K562 (cell line): ENCODE results near the gene PRR29. TPM values are rescaled to one million over a fixed set of nuclear protein-coding genes. Genes with fewer than 3 reads are reported as not detected.
A peak's percentile ranks its signal among the peaks of the same experiment; 100 is the strongest.

Experiments
- DACH1 ChIP-seq: fragments of 450-650 bp; IDR thresholded peaks from 2 replicates; pipeline ENCODE4 v1.6.1; 2018; ENCODE audit not compliant: partially characterized antibody
- DNMT1 ChIP-seq: fragments of 450-650 bp; IDR thresholded peaks from 2 replicates; pipeline ENCODE4 v1.6.1; 2016; ENCODE audit warnings: antibody characterized with exemption, mild to moderate bottlenecking
- DPF2 ChIP-seq: fragments of 450-650 bp; IDR thresholded peaks from 2 replicates; pipeline ENCODE4 v1.6.1; 2016
- ELF1 ChIP-seq: fragments of 200-800 bp; sonication (Bioruptor generic); IDR thresholded peaks from 2 replicates; pipeline ENCODE4 v1.6.1; 2016; ENCODE audit warnings: missing genetic modification characterization, missing compliant biosample characterization
- EP300 ChIP-seq: IDR thresholded peaks from 2 replicates; pipeline ENCODE4 v1.6.1; 2012; ENCODE audit warnings: low read length, improper control_type of control experiment
- MAFF ChIP-seq: IDR thresholded peaks from 2 replicates; pipeline ENCODE4 v1.6.1; 2012; ENCODE audit warnings: low read length, improper control_type of control experiment
- MYC ChIP-seq, 2 experiments: fragments of 250-450 bp in 1 of 2; sonication (Bioruptor Pico) in 1 of 2; IDR thresholded peaks; 2 replicates each; pipeline versions ENCODE4 v1.5.1 to v1.6.1; 2012 to 2021; ENCODE audit warnings: low read depth in 2 of 2, borderline replicate concordance in 1 of 2, improper control_type of control experiment in 1 of 2, low read length in 1 of 2, mild to moderate bottlenecking in 1 of 2, moderate library complexity in 1 of 2
- NR2C1 ChIP-seq, 2 experiments: fragments of 450-650 bp; IDR thresholded peaks; 2 replicates each; pipeline ENCODE4 v1.6.1; 2017; ENCODE audit warnings: mild to moderate bottlenecking in 2 of 2, antibody characterized with exemption in 1 of 2, inconsistent platforms in 1 of 2, missing compliant biosample characterization in 1 of 2, missing genetic modification characterization in 1 of 2
- PTBP1 ChIP-seq: fragments of 200-400 bp; formaldehyde crosslinking; IDR thresholded peaks from 2 replicates; pipeline ENCODE4 v1.6.1; 2017; ENCODE audit warnings: low read depth, low read length
- PTTG1 ChIP-seq: fragments of 450-650 bp; IDR thresholded peaks from 2 replicates; pipeline ENCODE4 v1.6.1; 2016; ENCODE audit warnings: low read depth, mild to moderate bottlenecking, missing genetic modification characterization, missing compliant biosample characterization
- RB1 ChIP-seq: fragments of 450-650 bp; IDR thresholded peaks from 2 replicates; pipeline ENCODE4 v1.6.1; 2017; ENCODE audit warnings: low read depth, mild to moderate bottlenecking
- RBFOX2 ChIP-seq: fragments of 200-400 bp; formaldehyde crosslinking; IDR thresholded peaks from 2 replicates; pipeline ENCODE4 v1.6.1; 2017; ENCODE audit warnings: low read depth, mild to moderate bottlenecking, low read length, moderate library complexity
- SOX6 ChIP-seq: fragments of 450-650 bp; IDR thresholded peaks from 2 replicates; pipeline ENCODE4 v1.6.1; 2014; ENCODE audit warnings: mild to moderate bottlenecking
- SRF ChIP-seq, 2 experiments: fragments of 250-450, 450-650 bp in 1 of 2; sonication (Bioruptor Pico) in 1 of 2; sonication (generic) in 1 of 2; formaldehyde crosslinking; IDR thresholded peaks; 2 replicates each; pipeline versions ENCODE4 v1.5.0 to v1.5.1; 2020 to 2022; ENCODE audit warnings: mild to moderate bottlenecking in 1 of 2, missing genetic modification reagents in 1 of 2
- STAT5B ChIP-seq: fragments of 250-450 bp; sonication (Bioruptor Pico); IDR thresholded peaks from 2 replicates; pipeline ENCODE4 v1.8.0; 2021; ENCODE audit warnings: mild to moderate bottlenecking, inconsistent platforms
- TBP ChIP-seq: optimal IDR thresholded peaks from 2 replicates; pipeline ENCODE3; 2011; ENCODE audit warnings: low read depth, low read length, improper control_type of control experiment
- TCF3 ChIP-seq: sonication (generic); formaldehyde crosslinking; IDR thresholded peaks from 2 replicates; pipeline ENCODE4 v1.4.0; 2020; ENCODE audit warnings: mild to moderate bottlenecking, missing genetic modification reagents
- ZNF766 ChIP-seq: fragments of 200-800 bp; sonication (Bioruptor generic); conservative IDR thresholded peaks from 2 replicates; pipeline ENCODE4 v1.6.1; 2016; ENCODE audit warnings: missing genetic modification characterization, missing compliant biosample characterization
- ZNF778 ChIP-seq: fragments of 450-650 bp; formaldehyde crosslinking; IDR thresholded peaks from 2 replicates; pipeline ENCODE4 v1.4.0; 2020; ENCODE audit warnings: mild to moderate bottlenecking, moderate library complexity
- ZSCAN32 ChIP-seq: fragments of 450-650 bp; formaldehyde crosslinking; IDR thresholded peaks from 2 replicates; pipeline ENCODE4 v1.4.0; 2020; ENCODE audit warnings: mild to moderate bottlenecking, moderate library complexity
- polyA plus RNA-seq, 8 experiments: library from polyadenylated mRNA; depleted of rRNA in 4 of 8; stranded (reverse) in 5 of 8; unstranded in 3 of 8; fragments of >200 nt; fragmentation: Nextera tagmentation in 2 of 8; fragmentation: Illumina TruSeq in 1 of 8; extraction: Ambion mirVana in 2 of 8; extraction: Trizol in 1 of 8; gene quantifications; 2 replicates each; pipeline versions ENCODE4 v1.2.1 to v1.2.3, GENCODE V29; 2011 to 2014; ENCODE audit warnings: inconsistent platforms in 1 of 8, missing spikeins in 1 of 8
- total RNA-seq, 7 experiments: library from RNA; depleted of rRNA in 6 of 7; stranded (reverse); fragments of >200 nt in 6 of 7; fragmentation: Illumina TruSeq in 2 of 7; extraction: Trizol in 2 of 7; gene quantifications; 2 replicates each; pipeline versions ENCODE4 v1.2.1 to v1.2.3, GENCODE V29; 2011 to 2021; ENCODE audit warnings: low replicate concordance in 1 of 7
- TF ChIP-seq, protein P1 (sequence below): fragments of 450-650 bp; formaldehyde crosslinking; IDR thresholded peaks from 2 replicates; pipeline ENCODE4 v1.4.0; 2022; ENCODE audit warnings: missing genetic modification characterization
- TF ChIP-seq, protein P2 (sequence below): fragments of 250-450 bp; sonication (Bioruptor Pico); IDR thresholded peaks from 2 replicates; pipeline ENCODE4 v1.8.0; 2021; ENCODE audit warnings: moderate library complexity, mild to moderate bottlenecking, inconsistent platforms
- TF ChIP-seq, protein P3 (sequence below): fragments of 250-450 bp; sonication (Bioruptor Pico); IDR thresholded peaks from 2 replicates; pipeline ENCODE4 v1.8.0; 2022; ENCODE audit warnings: moderate library complexity, mild to moderate bottlenecking, inconsistent platforms
- TF ChIP-seq, protein P4 (sequence below): fragments of 250-450 bp; sonication (Bioruptor Pico); IDR thresholded peaks from 2 replicates; pipeline ENCODE4 v1.9.0; 2021; ENCODE audit warnings: mild to moderate bottlenecking, inconsistent platforms

Gene PRR29
- total and polyA plus RNA-seq, 9 of the 15 experiments (the other 6 are each of a cell fraction or from before 2014, with no cell fraction given): 0.08 to 0.58 (median 0.15) TPM; not detected in 5

DNA sequence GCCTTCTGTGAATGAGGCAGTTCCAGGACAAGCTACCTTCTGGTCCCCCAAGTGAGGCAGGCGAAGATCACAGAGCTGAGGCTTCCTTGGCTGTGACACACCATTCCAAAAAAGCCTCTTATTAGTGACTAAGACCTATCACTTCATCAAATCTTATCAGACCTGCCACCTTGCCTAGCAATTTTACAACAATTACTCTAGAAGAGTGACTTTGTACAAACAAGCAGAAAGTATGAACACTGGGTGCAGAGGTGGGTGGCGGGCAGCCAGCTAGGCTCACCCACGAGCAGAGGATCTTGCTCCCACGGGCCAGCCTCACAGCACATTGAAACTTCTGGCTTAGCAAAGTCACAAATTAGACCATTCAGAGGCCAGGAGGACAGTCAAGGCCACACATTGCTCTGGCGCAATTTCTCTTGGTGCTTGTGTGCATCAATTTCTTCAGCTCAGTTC is 24.5 kb downstream of the PRR29 start (continued):
- TF ChIP-seq, protein P1, sequence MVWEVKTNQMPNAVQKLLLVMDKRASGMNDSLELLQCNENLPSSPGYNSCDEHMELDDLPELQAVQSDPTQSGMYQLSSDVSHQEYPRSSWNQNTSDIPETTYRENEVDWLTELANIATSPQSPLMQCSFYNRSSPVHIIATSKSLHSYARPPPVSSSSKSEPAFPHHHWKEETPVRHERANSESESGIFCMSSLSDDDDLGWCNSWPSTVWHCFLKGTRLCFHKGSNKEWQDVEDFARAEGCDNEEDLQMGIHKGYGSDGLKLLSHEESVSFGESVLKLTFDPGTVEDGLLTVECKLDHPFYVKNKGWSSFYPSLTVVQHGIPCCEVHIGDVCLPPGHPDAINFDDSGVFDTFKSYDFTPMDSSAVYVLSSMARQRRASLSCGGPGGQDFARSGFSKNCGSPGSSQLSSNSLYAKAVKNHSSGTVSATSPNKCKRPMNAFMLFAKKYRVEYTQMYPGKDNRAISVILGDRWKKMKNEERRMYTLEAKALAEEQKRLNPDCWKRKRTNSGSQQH (CRISPR knock-in tag): no peak
- TF ChIP-seq, protein P2, sequence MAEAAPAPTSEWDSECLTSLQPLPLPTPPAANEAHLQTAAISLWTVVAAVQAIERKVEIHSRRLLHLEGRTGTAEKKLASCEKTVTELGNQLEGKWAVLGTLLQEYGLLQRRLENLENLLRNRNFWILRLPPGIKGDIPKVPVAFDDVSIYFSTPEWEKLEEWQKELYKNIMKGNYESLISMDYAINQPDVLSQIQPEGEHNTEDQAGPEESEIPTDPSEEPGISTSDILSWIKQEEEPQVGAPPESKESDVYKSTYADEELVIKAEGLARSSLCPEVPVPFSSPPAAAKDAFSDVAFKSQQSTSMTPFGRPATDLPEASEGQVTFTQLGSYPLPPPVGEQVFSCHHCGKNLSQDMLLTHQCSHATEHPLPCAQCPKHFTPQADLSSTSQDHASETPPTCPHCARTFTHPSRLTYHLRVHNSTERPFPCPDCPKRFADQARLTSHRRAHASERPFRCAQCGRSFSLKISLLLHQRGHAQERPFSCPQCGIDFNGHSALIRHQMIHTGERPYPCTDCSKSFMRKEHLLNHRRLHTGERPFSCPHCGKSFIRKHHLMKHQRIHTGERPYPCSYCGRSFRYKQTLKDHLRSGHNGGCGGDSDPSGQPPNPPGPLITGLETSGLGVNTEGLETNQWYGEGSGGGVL (CRISPR knock-in tag): no peak
- TF ChIP-seq RBFOX2 (no peak), DNMT1 (no peak), ZSCAN32 (CRISPR knock-in tag) (no peak), NR2C1 (IDR thresholded peaks at IDR 0.05) (no peak), NR2C1 (tag; IDR thresholded peaks at IDR 0.05) (0 out of 2 replicates have a peak, but pooled peaks have one; percentile 23), MYC (IDR thresholded peaks at IDR 0.05; ENCODE audit: low read depth, low read length) (0 out of 2 replicates have a peak, but pooled peaks have one; percentile 13), MYC (CRISPR knock-in tag; IDR thresholded peaks at IDR 0.05; ENCODE audit: borderline replicate concordance, low read depth) (no peak), TBP (no peak), SOX6 (peak; percentile 95), MAFF (no peak), DACH1 (peak; percentile 91), TCF3 (CRISPR knock-in tag) (peak; percentile 78), ZNF766 (CRISPR knock-in tag) (peak; percentile 63), RB1 (no peak), EP300 (peak; percentile 55), PTBP1 (no peak), DPF2 (peak; percentile 70), ELF1 (tag) (no peak), SRF (CRISPR knock-in tag; IDR thresholded peaks at IDR 0.05) (no peak), STAT5B (CRISPR knock-in tag) (no peak), PTTG1 (tag) (no peak), ZNF778 (CRISPR knock-in tag) (no peak)
- TF ChIP-seq, protein P3, sequence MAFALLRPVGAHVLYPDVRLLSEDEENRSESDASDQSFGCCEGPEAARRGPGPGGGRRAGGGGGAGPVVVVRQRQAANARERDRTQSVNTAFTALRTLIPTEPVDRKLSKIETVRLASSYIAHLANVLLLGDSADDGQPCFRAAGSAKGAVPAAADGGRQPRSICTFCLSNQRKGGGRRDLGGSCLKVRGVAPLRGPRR (CRISPR knock-in tag): no peak
- TF ChIP-seq, protein P4, sequence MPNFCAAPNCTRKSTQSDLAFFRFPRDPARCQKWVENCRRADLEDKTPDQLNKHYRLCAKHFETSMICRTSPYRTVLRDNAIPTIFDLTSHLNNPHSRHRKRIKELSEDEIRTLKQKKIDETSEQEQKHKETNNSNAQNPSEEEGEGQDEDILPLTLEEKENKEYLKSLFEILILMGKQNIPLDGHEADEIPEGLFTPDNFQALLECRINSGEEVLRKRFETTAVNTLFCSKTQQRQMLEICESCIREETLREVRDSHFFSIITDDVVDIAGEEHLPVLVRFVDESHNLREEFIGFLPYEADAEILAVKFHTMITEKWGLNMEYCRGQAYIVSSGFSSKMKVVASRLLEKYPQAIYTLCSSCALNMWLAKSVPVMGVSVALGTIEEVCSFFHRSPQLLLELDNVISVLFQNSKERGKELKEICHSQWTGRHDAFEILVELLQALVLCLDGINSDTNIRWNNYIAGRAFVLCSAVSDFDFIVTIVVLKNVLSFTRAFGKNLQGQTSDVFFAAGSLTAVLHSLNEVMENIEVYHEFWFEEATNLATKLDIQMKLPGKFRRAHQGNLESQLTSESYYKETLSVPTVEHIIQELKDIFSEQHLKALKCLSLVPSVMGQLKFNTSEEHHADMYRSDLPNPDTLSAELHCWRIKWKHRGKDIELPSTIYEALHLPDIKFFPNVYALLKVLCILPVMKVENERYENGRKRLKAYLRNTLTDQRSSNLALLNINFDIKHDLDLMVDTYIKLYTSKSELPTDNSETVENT (CRISPR knock-in tag): no peak
